Astrocyte (in vitro differentiated cells and primary cell): ENCODE measurements around the gene TFDP2. TPM values are rescaled to one million over a fixed set of nuclear protein-coding genes. Genes with fewer than 3 reads are reported as not detected.

Experiments used
- DNase-seq: peaks from one replicate; pipeline ENCODE4 v3.0.0-alpha.2; 2010; ENCODE audit warnings: low read depth
- FAIRE-seq: peaks from 2 replicates; lab custom pipeline; 2011; peaks lifted over from hg19 to GRCh38; lab: Jason Lieb, UNC
- H2AFZ ChIP-seq: 2 replicates; pipeline ENCODE4 v1.6.0; 2012; ENCODE audit warnings: low read depth, low read length, inconsistent platforms
- H3K27ac ChIP-seq: 2 replicates; pipeline ENCODE4 v1.5.1; 2011; ENCODE audit warnings: low read depth, low read length, inconsistent platforms
- H3K27me3 ChIP-seq: 2 replicates; pipeline ENCODE4 v1.6.0; 2011; ENCODE audit warnings: low read length, inconsistent platforms; ENCODE audit not compliant: insufficient read depth
- H3K36me3 ChIP-seq: 2 replicates; pipeline ENCODE4 v1.5.1; 2011; ENCODE audit warnings: low read length, inconsistent platforms; ENCODE audit not compliant: insufficient read depth
- H3K4me1 ChIP-seq: 2 replicates; pipeline ENCODE4 v1.5.1; 2011; ENCODE audit warnings: low read length, inconsistent platforms; ENCODE audit not compliant: insufficient read depth
- H3K4me2 ChIP-seq: 2 replicates; pipeline ENCODE4 v1.6.0; 2012; ENCODE audit warnings: low read length, inconsistent platforms
- H3K4me3 ChIP-seq: 2 replicates; pipeline ENCODE4 v1.5.1; 2011; ENCODE audit warnings: low read depth, mild to moderate bottlenecking, low read length, inconsistent platforms; ENCODE audit not compliant: insufficient read depth
- H3K79me2 ChIP-seq: 2 replicates; pipeline ENCODE4 v1.6.0; 2012; ENCODE audit warnings: mild to moderate bottlenecking, low read length, inconsistent platforms; ENCODE audit not compliant: insufficient read depth
- H3K9ac ChIP-seq: 2 replicates; pipeline ENCODE4 v1.6.0; 2012; ENCODE audit warnings: mild to moderate bottlenecking, low read length, inconsistent platforms
- H3K9me3 ChIP-seq: 2 replicates; pipeline ENCODE4 v1.5.1; 2012; ENCODE audit warnings: low read depth, mild to moderate bottlenecking, low read length, inconsistent platforms; ENCODE audit not compliant: insufficient read depth
- H4K20me1 ChIP-seq: 2 replicates; pipeline ENCODE4 v1.6.0; 2012; ENCODE audit warnings: low read length, inconsistent platforms; ENCODE audit not compliant: insufficient read depth
- H3K27ac Mint-ChIP-seq: one replicate; pipeline ENCODE4 v1.8.0; 2021; ENCODE audit warnings: mild to moderate bottlenecking, mixed read lengths; ENCODE audit not compliant: unreplicated experiment
- H3K27me3 Mint-ChIP-seq: one replicate; pipeline ENCODE4 v1.8.0; 2021; ENCODE audit warnings: low read depth, mixed read lengths; ENCODE audit not compliant: unreplicated experiment
- H3K36me3 Mint-ChIP-seq: one replicate; pipeline ENCODE4 v1.8.0; 2021; ENCODE audit warnings: low read depth, mixed read lengths; ENCODE audit not compliant: unreplicated experiment
- H3K4me1 Mint-ChIP-seq: one replicate; pipeline ENCODE4 v1.8.0; 2021; ENCODE audit warnings: low read depth, mixed read lengths; ENCODE audit not compliant: unreplicated experiment
- H3K4me3 Mint-ChIP-seq: one replicate; pipeline ENCODE4 v1.8.0; 2021; ENCODE audit warnings: mild to moderate bottlenecking, moderate library complexity, mixed read lengths; ENCODE audit not compliant: unreplicated experiment
- H3K9me3 Mint-ChIP-seq: one replicate; pipeline ENCODE4 v1.8.0; 2021; ENCODE audit warnings: mild to moderate bottlenecking, mixed read lengths; ENCODE audit not compliant: unreplicated experiment
- EZH2 ChIP-seq: IDR thresholded peaks from 2 replicates; pipeline ENCODE4 v1.6.1; 2012; ENCODE audit warnings: mild to moderate bottlenecking, low read length, inconsistent platforms; ENCODE audit not compliant: insufficient read depth
- total RNA-seq: library from RNA; stranded (reverse); gene quantifications from 2 replicates; pipeline ENCODE4 v1.2.1, GENCODE V29; 2021
- TF ChIP-seq, protein P1 (sequence below): IDR thresholded peaks from 2 replicates; pipeline ENCODE4 v1.5.1; 2011; ENCODE audit warnings: low read depth, mild to moderate bottlenecking, inconsistent platforms, low read length, moderate library complexity; ENCODE audit not compliant: insufficient read depth

The TFDP2 gene
- total RNA-seq, 1 donor from 2014 or later, result 51.0 TPM

DNA sequence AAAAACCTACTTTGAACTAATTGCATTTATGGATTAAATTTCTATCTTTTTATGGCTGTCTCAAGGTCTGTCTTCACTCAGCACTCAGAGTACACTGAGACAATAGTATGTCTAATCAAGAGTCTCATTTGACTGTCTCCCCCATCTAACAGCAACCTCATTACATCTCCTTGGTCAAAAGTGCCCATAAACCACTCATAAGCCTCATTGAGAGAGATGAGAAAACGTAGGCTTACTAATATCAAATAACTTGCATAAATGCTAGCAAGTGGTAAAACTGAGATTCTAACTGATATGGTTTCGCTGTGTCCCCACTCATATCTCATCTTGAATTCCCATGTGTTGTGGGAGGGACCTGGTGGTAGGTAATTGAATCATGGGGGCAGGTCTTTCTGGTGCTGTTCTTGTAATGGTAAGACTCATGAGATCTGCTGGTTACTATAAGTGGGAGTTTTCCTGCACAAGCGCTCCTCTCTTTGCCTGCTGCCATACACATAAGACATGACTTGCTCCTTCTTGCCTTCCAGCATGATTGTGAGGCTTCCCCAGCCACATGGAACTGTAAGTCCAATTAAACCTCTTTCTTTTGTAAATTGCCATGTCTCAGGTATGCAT, 113.9 kb downstream of the TFDP2 start:
- H3K36me3 Mint-ChIP-seq, result no peaks in the 10 kb centered on the region
- TF ChIP-seq, protein P1, sequence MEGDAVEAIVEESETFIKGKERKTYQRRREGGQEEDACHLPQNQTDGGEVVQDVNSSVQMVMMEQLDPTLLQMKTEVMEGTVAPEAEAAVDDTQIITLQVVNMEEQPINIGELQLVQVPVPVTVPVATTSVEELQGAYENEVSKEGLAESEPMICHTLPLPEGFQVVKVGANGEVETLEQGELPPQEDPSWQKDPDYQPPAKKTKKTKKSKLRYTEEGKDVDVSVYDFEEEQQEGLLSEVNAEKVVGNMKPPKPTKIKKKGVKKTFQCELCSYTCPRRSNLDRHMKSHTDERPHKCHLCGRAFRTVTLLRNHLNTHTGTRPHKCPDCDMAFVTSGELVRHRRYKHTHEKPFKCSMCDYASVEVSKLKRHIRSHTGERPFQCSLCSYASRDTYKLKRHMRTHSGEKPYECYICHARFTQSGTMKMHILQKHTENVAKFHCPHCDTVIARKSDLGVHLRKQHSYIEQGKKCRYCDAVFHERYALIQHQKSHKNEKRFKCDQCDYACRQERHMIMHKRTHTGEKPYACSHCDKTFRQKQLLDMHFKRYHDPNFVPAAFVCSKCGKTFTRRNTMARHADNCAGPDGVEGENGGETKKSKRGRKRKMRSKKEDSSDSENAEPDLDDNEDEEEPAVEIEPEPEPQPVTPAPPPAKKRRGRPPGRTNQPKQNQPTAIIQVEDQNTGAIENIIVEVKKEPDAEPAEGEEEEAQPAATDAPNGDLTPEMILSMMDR, result no peak
- no peak for TF ChIP-seq EZH2
- no peaks in the 10 kb centered on the region for H3K9me3 Mint-ChIP-seq
- no peak overlapping the region for H3K4me3 Mint-ChIP-seq
- no peak overlapping the region for H2AFZ ChIP-seq
- no peaks in the 10 kb centered on the region for H3K4me1 Mint-ChIP-seq
- no peaks in the 10 kb centered on the region for H3K36me3 ChIP-seq
- H3K4me3 ChIP-seq, result no peak overlapping the region
- no peaks in the 10 kb centered on the region for H4K20me1 ChIP-seq
- no peaks in the 10 kb centered on the region for H3K27me3 ChIP-seq
- H3K27me3 Mint-ChIP-seq, result no peaks in the 10 kb centered on the region
- H3K4me1 ChIP-seq, result no peaks in the 10 kb centered on the region
- DNase-seq, result no peak
- no peaks in the 10 kb centered on the region for H3K9me3 ChIP-seq
- no peak for FAIRE-seq
- H3K4me2 ChIP-seq, result no peak overlapping the region
- H3K27ac ChIP-seq, result no peak overlapping the region
- no peaks in the 10 kb centered on the region for H3K79me2 ChIP-seq
- H3K27ac Mint-ChIP-seq, result no peak overlapping the region
- H3K9ac ChIP-seq, result no peak overlapping the region

DNA sequence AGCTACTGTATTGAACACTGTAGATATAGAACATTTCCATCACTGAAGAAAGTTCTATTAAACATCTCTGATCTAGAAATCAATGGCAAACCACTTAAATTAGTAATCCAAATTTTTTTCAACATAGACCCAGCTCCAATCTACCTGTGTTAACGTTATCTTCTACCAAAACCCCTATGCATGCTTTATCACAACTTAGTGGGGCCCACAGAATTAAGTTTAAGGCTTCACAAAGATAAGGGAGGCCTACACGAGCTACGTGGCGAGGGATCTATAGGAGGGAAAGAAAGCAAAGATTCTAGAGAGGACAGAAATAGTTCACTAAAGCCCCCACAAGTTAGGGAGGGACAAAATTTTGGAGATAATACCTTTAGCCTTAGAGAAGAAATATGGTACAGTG, 116.1 kb downstream of the TFDP2 start:
- no peak for FAIRE-seq
- H3K36me3 Mint-ChIP-seq, result no peaks in the 10 kb centered on the region

DNA sequence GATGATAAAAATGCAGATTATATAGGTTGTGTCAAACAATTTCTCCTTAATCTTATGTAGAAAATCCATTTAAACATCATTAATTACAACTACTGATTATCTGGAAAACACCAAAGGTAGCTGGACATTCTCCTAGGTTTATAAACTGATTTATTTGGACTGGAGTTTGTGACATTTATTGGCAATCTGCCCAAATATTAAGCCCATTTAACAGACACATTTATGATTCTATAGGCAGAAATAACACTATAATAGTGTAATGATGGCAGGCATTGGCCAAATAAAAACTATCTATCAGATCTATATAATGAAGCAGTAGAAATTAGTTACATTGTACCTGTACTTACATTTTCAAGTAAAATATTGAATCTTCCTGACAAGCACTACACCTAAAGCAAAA, 117.8 kb downstream of the TFDP2 start:
- no peak for TF ChIP-seq EZH2
- TF ChIP-seq, protein P1, result no peak
- no peaks in the 10 kb centered on the region for H4K20me1 ChIP-seq
- peaks cover 6% of the 10 kb centered on the region for H3K79me2 ChIP-seq
- H3K36me3 Mint-ChIP-seq, result no peaks in the 10 kb centered on the region
- H3K4me3 Mint-ChIP-seq, result no peak overlapping the region
- no peaks in the 10 kb centered on the region for H3K27me3 ChIP-seq
- no peak overlapping the region for H3K4me2 ChIP-seq
- H3K4me1 ChIP-seq, result no peaks in the 10 kb centered on the region
- no peak overlapping the region for H2AFZ ChIP-seq
- no peak overlapping the region for H3K27ac ChIP-seq
- no peak for FAIRE-seq
- H3K4me3 ChIP-seq, result no peak overlapping the region
- H3K27me3 Mint-ChIP-seq, result no peaks in the 10 kb centered on the region
- peaks cover 2% of the 10 kb centered on the region for H3K4me1 Mint-ChIP-seq
- H3K36me3 ChIP-seq, result no peaks in the 10 kb centered on the region
- H3K9me3 ChIP-seq, result no peaks in the 10 kb centered on the region
- no peak overlapping the region for H3K9ac ChIP-seq
- no peak for DNase-seq
- no peaks in the 10 kb centered on the region for H3K9me3 Mint-ChIP-seq
- H3K27ac Mint-ChIP-seq, result no peak overlapping the region

More for the DNA sequence above, 116.1 kb downstream of the TFDP2 start:
- no peak overlapping the region for H3K9ac ChIP-seq
- no peak overlapping the region for H3K27ac ChIP-seq
- no peaks in the 10 kb centered on the region for H3K4me1 ChIP-seq
- no peaks in the 10 kb centered on the region for H3K27me3 ChIP-seq
- H3K4me3 ChIP-seq, result no peak overlapping the region
- H3K9me3 ChIP-seq, result no peaks in the 10 kb centered on the region
- H4K20me1 ChIP-seq, result no peaks in the 10 kb centered on the region
- no peak overlapping the region for H3K27ac Mint-ChIP-seq
- H3K9me3 Mint-ChIP-seq, result no peaks in the 10 kb centered on the region
- H2AFZ ChIP-seq, result no peak overlapping the region
- no peaks in the 10 kb centered on the region for H3K79me2 ChIP-seq
- no peaks in the 10 kb centered on the region for H3K4me1 Mint-ChIP-seq
- no peaks in the 10 kb centered on the region for H3K27me3 Mint-ChIP-seq
- no peak overlapping the region for H3K4me2 ChIP-seq
- H3K36me3 ChIP-seq, result no peaks in the 10 kb centered on the region
- DNase-seq, result no peak
- no peak for TF ChIP-seq EZH2
- TF ChIP-seq, protein P1, result no peak
- no peak overlapping the region for H3K4me3 Mint-ChIP-seq
